EL (cell line): ENCODE data around the gene FBN1.
A peak's percentile ranks its signal among the peaks of the same experiment; 100 is the strongest.

Experiments
- DNase-seq: peaks from one replicate; pipeline ENCODE4 v3.0.0-alpha.2; 2016

FBN1 gene

GRCh38 chr15:48462688-48463087, 182.8 kb downstream of the FBN1 start:
- no peak for DNase-seq

- DNase-seq: peak; percentile 67
Measured at GRCh38 chr15:48459571-48460442, 185.7 kb downstream of the FBN1 start.

- DNase-seq: no peak
Measured at GRCh38 chr15:48458876-48459275, 186.6 kb downstream of the FBN1 start.

GRCh38 chr15:48456134-48456533, 189.4 kb downstream of the FBN1 start:
- no peak for DNase-seq

GRCh38 chr15:48451736-48452135, 193.8 kb downstream of the FBN1 start:
- DNase-seq: no peak

- no peak for DNase-seq
Measured at GRCh38 chr15:48451241-48451640, 194.3 kb downstream of the FBN1 start.

- DNase-seq: peak; percentile 50
Measured at GRCh38 chr15:48449734-48450133, 195.8 kb downstream of the FBN1 start.

- peak; percentile 74 for DNase-seq
Measured at GRCh38 chr15:48447657-48448056, 197.9 kb downstream of the FBN1 start.

GRCh38 chr15:48447058-48447457, 198.5 kb downstream of the FBN1 start:
- no peak for DNase-seq

- no peak for DNase-seq
Measured at GRCh38 chr15:48442011-48442410, 203.5 kb downstream of the FBN1 start.

GRCh38 chr15:48440084-48440483, 205.4 kb downstream of the FBN1 start:
- peak; percentile 84 for DNase-seq

GRCh38 chr15:48437178-48437577, 208.3 kb downstream of the FBN1 start:
- peak; percentile 50 for DNase-seq

- no peak for DNase-seq
Measured at GRCh38 chr15:48435321-48435720, 210.2 kb downstream of the FBN1 start.

- DNase-seq: peak; percentile 68
Measured at GRCh38 chr15:48433226-48433886, 212.2 kb downstream of the FBN1 start.

GRCh38 chr15:48432688-48433087, 212.8 kb downstream of the FBN1 start:
- DNase-seq: no peak

GRCh38 chr15:48427960-48428547, 217.5 kb downstream of the FBN1 start:
- peak; percentile 97 for DNase-seq

GRCh38 chr15:48427479-48427878, 218.0 kb downstream of the FBN1 start:
- peak; percentile 61 for DNase-seq

- DNase-seq: no peak
Measured at GRCh38 chr15:48426941-48427340, 218.6 kb downstream of the FBN1 start.

GRCh38 chr15:48426044-48426443, 219.5 kb downstream of the FBN1 start:
- peak; percentile 54 for DNase-seq

GRCh38 chr15:48425051-48425450, 220.5 kb downstream of the FBN1 start:
- DNase-seq: no peak

GRCh38 chr15:48423896-48424475, 221.5 kb downstream of the FBN1 start:
- DNase-seq: peak; percentile 87

GRCh38 chr15:48423342-48423741, 222.2 kb downstream of the FBN1 start:
- no peak for DNase-seq

GRCh38 chr15:48422401-48422800, 223.1 kb downstream of the FBN1 start:
- DNase-seq: no peak

- DNase-seq: no peak
Measured at GRCh38 chr15:48421362-48421761, 224.1 kb downstream of the FBN1 start.
